ENCODE results near the gene SPRR2E. TPM values are rescaled to one million over a fixed set of nuclear protein-coding genes. Genes with fewer than 3 reads are reported as not detected.

SPRR2E gene
- total RNA-seq, 2 experiments from 2014 or later, result not detected

DNA sequence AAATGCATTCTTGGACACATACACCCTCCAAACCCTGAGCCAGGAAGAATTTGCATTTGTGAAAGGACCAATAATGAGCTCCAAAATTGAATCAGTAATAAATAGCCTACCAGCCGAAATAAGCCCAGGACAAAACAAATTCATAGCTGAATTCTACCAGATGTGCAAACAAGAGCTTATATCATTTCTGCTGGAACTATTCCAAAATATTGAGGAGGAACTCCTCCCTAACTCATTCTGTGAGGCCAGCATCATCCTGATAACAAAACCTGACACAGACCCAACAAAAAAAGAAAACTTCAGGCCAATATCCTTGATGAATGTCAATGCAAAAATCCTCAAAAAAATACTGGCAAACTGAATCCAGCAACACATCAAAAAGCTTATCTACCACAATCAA is 6.7 kb downstream of the SPRR2E start:
- no peak overlapping the region for H3K27ac Mint-ChIP-seq
- CTCF ChIA-PET, result no interaction called here
- TF ChIP-seq, protein P1, sequence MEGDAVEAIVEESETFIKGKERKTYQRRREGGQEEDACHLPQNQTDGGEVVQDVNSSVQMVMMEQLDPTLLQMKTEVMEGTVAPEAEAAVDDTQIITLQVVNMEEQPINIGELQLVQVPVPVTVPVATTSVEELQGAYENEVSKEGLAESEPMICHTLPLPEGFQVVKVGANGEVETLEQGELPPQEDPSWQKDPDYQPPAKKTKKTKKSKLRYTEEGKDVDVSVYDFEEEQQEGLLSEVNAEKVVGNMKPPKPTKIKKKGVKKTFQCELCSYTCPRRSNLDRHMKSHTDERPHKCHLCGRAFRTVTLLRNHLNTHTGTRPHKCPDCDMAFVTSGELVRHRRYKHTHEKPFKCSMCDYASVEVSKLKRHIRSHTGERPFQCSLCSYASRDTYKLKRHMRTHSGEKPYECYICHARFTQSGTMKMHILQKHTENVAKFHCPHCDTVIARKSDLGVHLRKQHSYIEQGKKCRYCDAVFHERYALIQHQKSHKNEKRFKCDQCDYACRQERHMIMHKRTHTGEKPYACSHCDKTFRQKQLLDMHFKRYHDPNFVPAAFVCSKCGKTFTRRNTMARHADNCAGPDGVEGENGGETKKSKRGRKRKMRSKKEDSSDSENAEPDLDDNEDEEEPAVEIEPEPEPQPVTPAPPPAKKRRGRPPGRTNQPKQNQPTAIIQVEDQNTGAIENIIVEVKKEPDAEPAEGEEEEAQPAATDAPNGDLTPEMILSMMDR (IDR thresholded peaks at IDR 0.05), result no peak
- H3K27me3 Mint-ChIP-seq, result peaks cover 14% of the 10 kb centered on the region
- H3K4me1 Mint-ChIP-seq (ENCODE audit: low read depth), result no peaks in the 10 kb centered on the region
- no peak overlapping the region for H3K4me3 Mint-ChIP-seq
- intact Hi-C loops (cut with micrococcal nuclease), result no loop called here
- no peaks in the 10 kb centered on the region for H3K9me3 Mint-ChIP-seq
- ATAC-seq (no peak), DNase-seq (no peak)
- H3K36me3 Mint-ChIP-seq (ENCODE audit: low read depth), result no peaks in the 10 kb centered on the region
- POLR2A ChIA-PET, result no interaction called here

DNA sequence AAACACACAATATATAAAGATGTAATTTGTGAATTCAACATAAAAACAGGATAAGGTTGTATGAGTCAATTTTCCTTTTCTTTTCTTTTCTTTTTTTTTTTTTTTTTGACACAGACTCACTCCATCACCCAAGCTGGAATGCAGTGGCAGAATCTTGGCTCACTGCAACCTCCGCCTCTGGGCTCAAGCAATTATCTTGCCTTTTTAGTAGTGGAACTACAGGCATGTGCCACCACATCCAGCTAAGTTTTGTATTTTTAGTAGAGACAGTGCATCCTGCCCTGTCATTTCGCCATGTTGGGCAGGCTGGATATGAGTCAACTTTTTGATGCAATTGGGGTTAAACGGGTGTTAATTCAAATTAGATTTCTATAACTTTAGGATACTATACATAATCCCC is 12.6 kb downstream of the SPRR2E start:
- intact Hi-C loops (cut with micrococcal nuclease), result no loop called here
- no peak overlapping the region for H3K27ac Mint-ChIP-seq

DNA sequence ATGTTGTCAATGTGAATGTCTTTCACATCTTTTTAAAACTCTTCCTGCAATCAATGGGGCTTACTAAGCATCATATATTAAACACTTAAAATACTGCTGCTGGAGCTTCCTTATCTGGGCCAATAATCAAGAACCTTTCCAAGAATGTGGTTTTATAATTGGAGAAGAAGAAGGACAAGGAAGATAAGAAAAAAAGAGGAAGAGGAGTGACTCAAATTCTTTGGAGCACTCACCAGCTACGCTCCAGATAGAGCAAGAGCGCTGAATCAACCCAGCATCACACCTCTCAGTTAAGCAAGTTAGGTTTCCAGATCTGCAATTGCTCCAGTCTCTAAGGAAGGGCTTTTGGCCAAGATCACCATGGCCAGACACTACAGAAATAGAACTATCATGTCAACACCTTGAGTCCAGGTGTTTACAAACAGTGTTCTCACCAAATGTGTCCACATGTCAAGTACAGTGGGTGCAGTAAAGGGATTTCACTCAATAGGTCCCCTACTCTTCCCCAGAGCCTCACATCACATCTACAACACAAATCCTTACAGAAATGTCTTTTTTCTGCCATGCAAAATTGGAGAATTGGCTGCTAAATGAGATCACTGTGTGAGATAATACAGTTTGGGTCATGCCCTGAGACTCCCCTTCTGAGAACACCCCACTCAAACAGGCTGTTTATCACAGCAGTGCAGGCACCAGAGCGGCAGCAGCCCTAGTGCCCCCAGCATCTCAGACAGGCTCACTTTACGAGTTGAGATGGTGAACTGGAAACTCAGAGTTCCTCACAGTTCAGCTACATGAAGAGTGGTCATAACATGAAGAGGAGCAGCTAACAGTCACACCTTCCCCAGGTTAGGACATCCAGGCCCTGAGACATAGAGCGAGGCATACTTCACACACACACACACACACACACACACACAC is 21.3 kb downstream of the SPRR2E start:
- TF ChIP-seq, protein P1 (IDR thresholded peaks at IDR 0.05), result no peak
- CTCF ChIA-PET, result no interaction called here
- DNase-seq, result no peak
- no peaks in the 10 kb centered on the region for H3K9me3 Mint-ChIP-seq
- intact Hi-C loops (cut with micrococcal nuclease), result no loop called here
- POLR2A ChIA-PET, result no interaction called here
- peaks cover 11% of the 10 kb centered on the region for H3K27me3 Mint-ChIP-seq
- H3K4me3 Mint-ChIP-seq, result no peak overlapping the region
- no peaks in the 10 kb centered on the region for H3K36me3 Mint-ChIP-seq (ENCODE audit: low read depth)
- H3K27ac Mint-ChIP-seq, result no peak overlapping the region
- ATAC-seq, result no peak
- H3K4me1 Mint-ChIP-seq (ENCODE audit: low read depth), result no peaks in the 10 kb centered on the region

More for the DNA sequence above, 12.6 kb downstream of the SPRR2E start:
- Mint-ChIP-seq H3K4me1 (ENCODE audit: low read depth) (no peaks in the 10 kb centered on the region), H3K4me3 (no peak overlapping the region), H3K27me3 (peaks cover 16% of the 10 kb centered on the region), H3K9me3 (peaks cover 4% of the 10 kb centered on the region), H3K36me3 (ENCODE audit: low read depth) (no peaks in the 10 kb centered on the region)
- no peak for DNase-seq
- ATAC-seq, result no peak
- TF ChIP-seq, protein P1 (IDR thresholded peaks at IDR 0.05), result no peak
- ChIA-PET POLR2A (no interaction called here), CTCF (no interaction called here)

DNA sequence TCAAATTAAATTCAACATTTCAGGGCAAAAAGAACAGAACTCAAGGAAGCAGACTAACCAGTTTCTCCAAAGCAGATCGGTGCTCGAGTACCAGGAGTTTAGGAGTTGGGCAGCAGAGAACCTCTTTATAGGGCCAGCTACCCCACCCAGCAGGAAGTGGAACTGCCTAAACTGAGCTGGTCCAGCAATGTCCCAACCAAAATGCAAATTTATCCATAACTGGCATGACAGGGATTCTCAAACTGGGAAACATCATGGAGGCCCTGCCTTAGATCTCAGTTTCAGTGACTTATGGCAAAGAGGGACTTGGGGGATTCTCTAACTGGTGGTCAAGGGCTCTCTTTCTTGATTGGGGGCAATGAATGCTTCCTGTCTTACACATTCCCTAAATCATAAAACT is 22.8 kb downstream of the SPRR2E start, which contains the start of gene SPRR2B:
SPRR2B (minus strand) TSS at position 101 of the 400 bp plus-strand sequence. CDS start 772 bp downstream, outside the sequence.
- POLR2A ChIA-PET, result no interaction called here

DNA sequence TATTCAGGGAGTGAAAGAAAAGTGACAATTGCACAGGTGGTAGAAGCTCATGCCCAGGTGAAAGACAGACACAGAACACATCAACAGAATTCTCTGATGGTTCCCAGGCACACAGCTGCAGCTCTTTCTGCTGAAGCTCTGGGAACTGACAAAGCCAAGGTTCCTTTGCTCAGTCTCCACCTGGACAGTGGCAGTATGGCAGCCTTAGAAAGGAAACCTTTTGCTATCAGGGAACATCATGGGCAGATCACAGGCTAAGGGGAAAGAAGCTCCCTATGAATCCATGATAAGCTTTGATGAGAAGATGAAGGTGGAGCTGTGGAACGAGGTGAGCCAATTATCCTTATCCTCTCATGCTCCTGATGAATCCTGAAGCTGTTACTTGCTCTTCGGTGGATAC is 24.1 kb downstream of the SPRR2E start:
- Mint-ChIP-seq H3K27ac (no peak overlapping the region), H3K4me3 (no peak overlapping the region), H3K9me3 (no peaks in the 10 kb centered on the region), H3K4me1 (ENCODE audit: low read depth) (no peaks in the 10 kb centered on the region), H3K36me3 (ENCODE audit: low read depth) (no peaks in the 10 kb centered on the region), H3K27me3 (peaks cover 14% of the 10 kb centered on the region)
- no peak for DNase-seq
- TF ChIP-seq, protein P1 (IDR thresholded peaks at IDR 0.05), result no peak
- intact Hi-C loops (cut with micrococcal nuclease), result no loop called here
- no peak for ATAC-seq
- POLR2A ChIA-PET, result no interaction called here
- CTCF ChIA-PET, result no interaction called here

More for the DNA sequence above, 22.8 kb downstream of the SPRR2E start, which contains the start of gene SPRR2B:
- CTCF ChIA-PET, result no interaction called here
- Mint-ChIP-seq H3K9me3 (no peaks in the 10 kb centered on the region), H3K36me3 (ENCODE audit: low read depth) (no peaks in the 10 kb centered on the region), H3K27ac (no peak within 1 kb of the TSS), H3K27me3 (peaks cover 14% of the 10 kb centered on the region), H3K4me1 (ENCODE audit: low read depth) (no peaks in the 10 kb centered on the region), H3K4me3 (no peak within 1 kb of the TSS)
- ATAC-seq, result no peak
- DNase-seq, result no peak
- intact Hi-C loops (cut with micrococcal nuclease), result no loop called here
- TF ChIP-seq, protein P1 (IDR thresholded peaks at IDR 0.05), result no peak
